IPS-15b (cell line): Measurements from ENCODE around the gene FMN2.

Experiments
- H3K27me3 ChIP-seq: one replicate; pipeline ENCODE4 v1.6.1; 2013; ENCODE audit warnings: low read length; ENCODE audit not compliant: control insufficient read depth, insufficient read depth
- H3K36me3 ChIP-seq: one replicate; pipeline ENCODE4 v1.6.1; 2013; ENCODE audit warnings: low read length; ENCODE audit not compliant: control insufficient read depth, insufficient read depth
- H3K4me1 ChIP-seq: one replicate; pipeline ENCODE4 v1.6.1; 2013; ENCODE audit warnings: mild to moderate bottlenecking, low read length; ENCODE audit not compliant: control insufficient read depth, insufficient read depth
- H3K4me3 ChIP-seq: one replicate; pipeline ENCODE4 v1.5.1; 2013; ENCODE audit warnings: low read depth, low read length
- H3K9ac ChIP-seq: one replicate; pipeline ENCODE4 v1.6.1; 2013; ENCODE audit warnings: low read depth, mild to moderate bottlenecking, low read length
- H3K9me3 ChIP-seq: one replicate; pipeline ENCODE4 v1.6.1; 2013; ENCODE audit warnings: mild to moderate bottlenecking, low read length; ENCODE audit not compliant: control insufficient read depth, insufficient read depth

FMN2 gene

DNA sequence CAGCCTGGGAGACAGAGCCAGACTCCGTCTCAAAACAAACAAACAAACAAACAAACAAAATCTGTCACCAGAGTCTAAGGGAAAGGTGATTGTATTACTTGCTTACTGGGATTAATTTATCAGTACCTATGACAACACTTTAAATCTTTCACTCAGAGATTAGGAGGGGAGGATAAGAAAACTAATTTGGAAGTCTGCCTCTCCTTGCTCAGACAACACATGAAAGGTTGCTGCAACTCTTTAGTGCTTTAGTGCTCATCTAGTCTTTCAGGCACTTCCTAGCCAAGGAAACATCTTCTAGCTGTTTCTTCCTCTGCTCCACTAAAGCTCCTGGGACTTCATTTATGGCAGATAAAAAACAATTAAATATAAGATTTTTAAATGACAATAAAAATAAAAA lies 7.3 kb upstream of the FMN2 start:
- H3K27me3 ChIP-seq: no peaks in the 10 kb centered on the region

DNA sequence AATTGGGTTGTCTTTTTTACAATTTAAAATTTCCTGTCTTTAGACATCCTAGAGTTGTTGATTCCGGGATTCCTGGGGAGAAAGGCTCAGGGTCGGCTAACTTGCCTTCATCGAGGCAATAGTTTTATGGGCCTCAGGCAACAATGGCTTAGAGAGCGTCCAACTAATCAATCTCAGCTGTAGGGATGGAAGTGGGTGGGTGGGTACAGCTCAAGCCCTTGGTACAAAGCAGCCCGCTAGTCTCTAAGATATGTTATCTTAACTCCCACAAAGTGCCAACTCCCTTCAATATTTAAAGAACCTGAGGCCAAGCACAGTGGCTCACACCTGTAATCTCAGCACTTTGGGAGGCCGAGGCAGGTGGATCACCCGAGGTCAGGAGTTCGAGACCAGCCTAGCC lies 6.9 kb upstream of the FMN2 start:
- Histone ChIP-seq H3K9ac (no peak overlapping the region), H3K36me3 (no peaks in the 10 kb centered on the region), H3K9me3 (no peaks in the 10 kb centered on the region), H3K27me3 (no peaks in the 10 kb centered on the region), H3K4me3 (no peak overlapping the region), H3K4me1 (no peaks in the 10 kb centered on the region)

More for the DNA sequence above, 7.3 kb upstream of the FMN2 start:
- no peaks in the 10 kb centered on the region for H3K4me1 ChIP-seq
- H3K4me3 ChIP-seq: no peak overlapping the region
- H3K9ac ChIP-seq: no peak overlapping the region
- no peaks in the 10 kb centered on the region for H3K36me3 ChIP-seq
- no peaks in the 10 kb centered on the region for H3K9me3 ChIP-seq

DNA sequence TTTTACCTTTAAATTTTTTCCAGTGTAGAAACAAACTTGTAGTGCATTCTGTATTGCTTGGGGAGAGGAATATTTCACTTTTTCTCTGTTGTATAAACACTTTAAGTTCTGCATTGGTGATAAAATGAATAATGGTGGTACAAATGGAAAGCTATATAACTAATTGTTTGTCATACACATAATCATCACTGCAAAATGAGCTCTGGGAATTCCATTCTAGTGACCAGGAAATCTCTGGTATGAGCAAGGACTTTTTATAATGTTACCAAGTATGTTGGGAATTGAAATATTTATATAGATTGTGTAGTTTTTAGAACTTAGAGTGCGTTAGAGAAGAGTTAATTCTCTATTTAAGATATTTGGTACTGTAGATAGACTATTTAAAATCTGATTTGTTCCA lies 5.0 kb upstream of the FMN2 start:
- no peak overlapping the region for H3K9ac ChIP-seq
- no peaks in the 10 kb centered on the region for H3K36me3 ChIP-seq
- H3K4me1 ChIP-seq: no peaks in the 10 kb centered on the region

DNA sequence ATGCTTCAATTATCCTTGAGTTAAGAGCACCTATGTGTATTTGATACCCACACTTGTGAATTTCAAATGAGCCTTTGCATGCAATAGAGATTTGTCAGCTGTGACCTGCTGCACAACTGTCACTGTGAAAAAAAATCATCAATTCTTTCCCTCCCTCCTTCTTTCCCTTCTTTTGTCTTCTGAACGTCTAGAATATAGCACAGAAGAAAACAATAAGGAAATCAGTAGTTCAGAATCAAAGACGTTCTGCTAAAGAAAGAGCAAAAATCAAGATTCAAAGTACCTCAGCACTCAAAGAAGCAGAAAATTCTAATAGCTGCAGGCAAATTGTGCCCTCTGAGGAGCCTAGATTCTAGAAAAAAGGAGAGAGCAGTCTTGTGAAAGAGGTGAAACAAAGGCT lies 1.7 kb upstream of the FMN2 start:
- H3K27me3 ChIP-seq: peaks cover 16% of the 10 kb centered on the region

More for the DNA sequence above, 5.0 kb upstream of the FMN2 start:
- Histone ChIP-seq H3K9me3 (no peaks in the 10 kb centered on the region), H3K4me3 (no peak overlapping the region), H3K27me3 (peaks cover 13% of the 10 kb centered on the region)

DNA sequence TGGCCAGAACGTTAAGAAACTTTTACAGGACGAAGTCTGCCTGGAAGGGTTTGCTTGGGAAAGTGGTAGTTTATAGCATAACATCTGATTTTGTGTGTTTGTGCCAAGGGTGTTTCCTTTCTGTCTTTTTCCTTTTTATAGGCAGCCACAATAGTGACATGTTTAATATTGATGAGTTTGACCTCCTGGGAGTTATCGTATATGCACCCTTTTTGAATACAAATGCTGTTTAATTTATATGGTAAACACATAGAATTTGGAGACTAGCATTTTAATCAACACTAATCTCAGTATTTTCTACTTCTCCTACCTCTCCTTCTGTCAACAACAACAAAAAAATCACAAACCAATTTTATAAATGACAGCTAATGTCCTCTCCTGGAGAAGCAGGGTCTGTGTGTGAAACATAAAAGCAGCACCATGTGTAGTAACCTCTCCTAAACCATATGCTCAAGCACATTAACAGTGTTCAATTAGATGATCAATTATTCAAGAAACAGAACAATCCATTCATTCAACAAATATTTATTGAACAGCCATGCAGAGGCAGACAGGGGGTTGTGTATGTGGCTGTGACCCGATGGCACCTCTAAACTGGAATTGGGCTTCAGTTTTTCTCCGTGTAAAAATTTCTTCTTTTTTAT lies 604 bp upstream of the FMN2 start:
- Histone ChIP-seq H3K9ac (no peak overlapping the region), H3K4me1 (no peaks in the 10 kb centered on the region), H3K9me3 (no peaks in the 10 kb centered on the region), H3K4me3 (peak overlapping the region; percentile 41), H3K36me3 (no peaks in the 10 kb centered on the region), H3K27me3 (peaks cover 16% of the 10 kb centered on the region)

More for the DNA sequence above, 1.7 kb upstream of the FMN2 start:
- Histone ChIP-seq H3K9ac (no peak overlapping the region), H3K4me1 (no peaks in the 10 kb centered on the region), H3K36me3 (no peaks in the 10 kb centered on the region), H3K9me3 (no peaks in the 10 kb centered on the region), H3K4me3 (no peak overlapping the region)

DNA sequence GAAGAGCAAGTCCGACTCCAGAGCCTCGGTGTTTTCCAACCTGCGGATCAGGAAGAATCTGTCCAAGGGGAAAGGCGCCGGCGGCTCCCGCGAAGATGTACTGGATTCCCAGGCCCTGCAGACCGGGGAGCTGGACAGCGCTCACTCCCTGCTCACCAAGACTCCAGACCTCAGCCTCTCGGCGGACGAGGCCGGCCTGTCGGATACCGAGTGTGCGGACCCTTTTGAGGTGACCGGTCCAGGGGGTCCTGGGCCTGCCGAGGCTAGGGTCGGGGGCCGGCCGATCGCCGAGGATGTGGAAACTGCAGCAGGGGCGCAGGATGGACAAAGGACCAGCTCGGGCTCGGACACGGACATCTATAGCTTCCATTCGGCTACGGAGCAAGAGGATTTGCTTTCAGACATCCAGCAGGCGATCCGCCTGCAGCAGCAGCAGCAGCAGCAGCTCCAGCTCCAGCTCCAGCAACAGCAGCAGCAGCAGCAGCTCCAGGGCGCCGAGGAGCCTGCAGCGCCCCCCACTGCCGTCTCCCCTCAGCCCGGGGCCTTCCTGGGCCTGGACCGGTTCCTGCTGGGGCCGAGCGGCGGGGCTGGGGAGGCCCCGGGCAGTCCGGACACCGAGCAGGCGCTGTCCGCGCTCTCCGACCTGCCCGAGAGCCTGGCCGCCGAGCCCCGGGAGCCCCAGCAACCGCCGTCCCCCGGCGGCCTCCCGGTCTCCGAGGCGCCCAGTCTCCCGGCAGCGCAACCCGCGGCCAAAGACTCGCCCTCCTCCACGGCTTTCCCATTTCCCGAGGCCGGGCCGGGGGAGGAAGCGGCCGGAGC lies 827 bp downstream of the FMN2 start:
- no peaks in the 10 kb centered on the region for H3K9me3 ChIP-seq
- H3K9ac ChIP-seq: no peak overlapping the region
- peaks cover 16% of the 10 kb centered on the region for H3K27me3 ChIP-seq
- no peaks in the 10 kb centered on the region for H3K36me3 ChIP-seq
- H3K4me1 ChIP-seq: no peaks in the 10 kb centered on the region
- peak overlapping the region; percentile 41 for H3K4me3 ChIP-seq

DNA sequence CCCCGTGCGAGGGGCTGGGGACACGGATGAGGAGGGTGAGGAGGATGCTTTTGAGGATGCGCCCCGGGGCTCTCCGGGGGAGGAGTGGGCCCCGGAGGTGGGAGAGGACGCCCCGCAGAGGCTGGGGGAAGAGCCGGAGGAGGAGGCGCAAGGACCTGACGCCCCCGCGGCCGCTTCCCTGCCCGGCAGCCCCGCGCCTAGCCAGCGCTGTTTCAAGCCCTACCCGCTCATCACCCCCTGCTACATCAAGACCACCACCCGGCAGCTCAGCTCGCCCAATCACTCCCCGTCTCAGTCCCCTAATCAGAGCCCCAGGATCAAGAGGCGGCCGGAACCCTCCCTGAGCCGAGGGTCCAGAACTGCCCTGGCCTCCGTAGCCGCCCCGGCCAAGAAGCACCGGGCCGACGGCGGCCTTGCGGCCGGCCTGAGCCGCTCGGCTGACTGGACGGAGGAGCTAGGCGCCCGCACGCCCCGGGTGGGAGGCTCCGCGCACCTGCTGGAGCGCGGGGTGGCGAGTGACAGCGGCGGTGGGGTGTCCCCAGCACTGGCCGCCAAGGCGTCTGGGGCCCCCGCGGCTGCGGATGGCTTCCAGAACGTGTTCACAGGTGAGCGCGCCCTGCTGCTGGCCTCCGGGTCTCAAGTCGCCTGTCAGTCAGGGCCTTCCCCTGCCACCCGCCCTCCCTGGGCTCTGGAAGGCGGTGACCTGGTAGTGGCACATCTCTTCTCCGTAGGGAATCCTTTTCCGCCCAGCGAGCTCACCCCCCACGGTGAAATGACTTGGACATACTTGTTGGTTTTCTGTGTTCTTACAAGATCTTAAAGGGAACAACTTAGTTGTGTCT lies 1.7 kb downstream of the FMN2 start:
- Histone ChIP-seq H3K4me3 (peak overlapping the region; percentile 41), H3K36me3 (no peaks in the 10 kb centered on the region), H3K27me3 (peaks cover 16% of the 10 kb centered on the region), H3K9me3 (no peaks in the 10 kb centered on the region), H3K4me1 (no peaks in the 10 kb centered on the region), H3K9ac (no peak overlapping the region)

DNA sequence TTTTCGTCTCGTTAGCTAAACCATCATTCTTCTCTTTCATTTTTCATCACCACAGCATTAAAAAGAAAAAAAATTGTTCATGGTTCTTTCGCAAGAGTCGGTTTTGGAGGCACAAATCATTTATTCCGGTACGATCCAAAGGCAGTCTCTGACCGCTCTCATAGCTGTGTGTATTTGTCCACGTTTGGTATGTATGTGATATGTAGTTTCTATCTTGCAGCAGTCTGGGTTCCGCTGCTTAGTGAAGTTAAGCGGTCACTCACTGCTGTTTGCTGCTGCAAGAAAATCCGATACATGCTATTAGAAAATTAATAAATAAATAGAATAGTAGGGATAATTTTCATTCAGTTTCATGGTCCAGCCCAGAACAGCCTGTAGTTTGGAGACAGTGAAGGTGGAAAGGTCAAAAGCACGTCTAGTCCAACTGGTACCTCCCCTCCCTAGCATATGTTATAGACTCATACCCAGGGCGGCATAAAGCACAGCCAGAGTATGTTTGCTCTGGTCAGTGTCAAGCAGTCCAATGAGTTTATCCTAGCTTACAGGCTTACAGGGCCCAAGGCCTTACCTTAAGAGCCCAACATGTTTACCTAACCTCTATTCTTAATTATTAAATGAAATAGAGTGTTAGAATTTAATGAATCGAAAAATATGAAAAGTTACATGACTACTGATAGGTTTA lies 2.5 kb downstream of the FMN2 start:
- Histone ChIP-seq H3K27me3 (peaks cover 16% of the 10 kb centered on the region), H3K36me3 (no peaks in the 10 kb centered on the region), H3K9ac (no peak overlapping the region), H3K9me3 (no peaks in the 10 kb centered on the region), H3K4me1 (no peaks in the 10 kb centered on the region), H3K4me3 (peak overlapping the region; percentile 41)

DNA sequence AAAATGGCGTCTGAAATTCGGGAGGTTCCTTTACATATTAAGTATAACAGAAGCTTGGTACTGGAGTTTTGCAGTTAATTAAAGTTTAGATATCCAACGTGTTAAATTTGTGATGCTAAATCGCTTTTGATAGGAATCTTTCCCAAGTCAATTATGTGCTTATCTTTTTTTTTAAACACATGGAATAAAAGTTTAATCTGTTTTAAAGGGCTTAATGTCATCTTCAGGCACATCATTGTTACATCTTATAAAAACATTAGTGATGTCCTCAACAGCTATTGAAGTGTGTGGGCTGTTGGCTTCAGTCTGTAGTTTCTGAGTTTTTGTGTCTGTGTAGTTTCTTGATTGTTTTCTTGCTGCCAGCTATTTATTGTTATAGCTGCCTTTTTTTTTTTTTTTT lies 5.3 kb downstream of the FMN2 start:
- Histone ChIP-seq H3K36me3 (no peaks in the 10 kb centered on the region), H3K9ac (no peak overlapping the region), H3K4me1 (peaks cover 4% of the 10 kb centered on the region), H3K9me3 (no peaks in the 10 kb centered on the region), H3K27me3 (peaks cover 3% of the 10 kb centered on the region), H3K4me3 (no peak overlapping the region)

DNA sequence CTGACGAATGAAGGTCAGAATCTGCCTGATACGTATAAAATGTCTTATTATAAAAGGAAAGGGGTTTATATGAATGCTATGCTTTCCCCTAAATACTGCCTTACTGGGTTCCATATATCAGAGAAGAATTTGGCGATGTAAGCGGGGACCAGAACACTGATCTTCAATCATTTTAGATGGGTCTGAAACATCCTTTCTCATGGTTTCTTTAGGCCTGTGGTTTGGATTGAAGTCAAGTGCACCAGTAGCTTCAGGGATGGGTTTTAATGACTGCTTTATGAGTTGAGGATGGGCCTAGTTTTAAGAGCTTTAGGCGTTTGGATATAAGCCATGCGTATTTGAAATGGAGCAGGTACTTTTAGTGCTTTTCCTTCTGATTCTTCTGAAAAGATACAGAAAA lies 6.9 kb downstream of the FMN2 start:
- peaks cover 3% of the 10 kb centered on the region for H3K27me3 ChIP-seq
- H3K36me3 ChIP-seq: no peaks in the 10 kb centered on the region
- H3K9me3 ChIP-seq: no peaks in the 10 kb centered on the region
- peaks cover 4% of the 10 kb centered on the region for H3K4me1 ChIP-seq
- no peak overlapping the region for H3K9ac ChIP-seq
- H3K4me3 ChIP-seq: no peak overlapping the region

DNA sequence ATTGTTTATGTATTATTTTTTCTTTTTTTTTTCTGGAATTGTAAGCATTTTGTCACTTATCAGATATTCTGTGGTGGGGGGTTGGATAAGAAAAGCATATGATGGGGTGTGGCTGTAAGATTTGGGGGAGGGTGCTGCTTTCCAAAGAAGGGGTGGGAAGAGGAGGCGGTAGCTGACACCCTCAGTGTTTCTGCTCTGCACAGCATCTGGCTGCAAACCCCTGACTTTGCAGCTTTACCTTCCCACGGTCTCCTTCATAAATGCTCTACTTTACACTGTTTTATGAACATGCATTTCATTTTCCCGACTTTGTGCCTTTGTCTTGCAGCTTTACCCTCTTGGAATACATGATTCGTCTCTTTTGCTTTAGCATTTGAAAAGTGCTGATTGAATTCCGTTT lies 7.6 kb downstream of the FMN2 start:
- Histone ChIP-seq H3K4me1 (peaks cover 4% of the 10 kb centered on the region), H3K9me3 (no peaks in the 10 kb centered on the region), H3K36me3 (no peaks in the 10 kb centered on the region), H3K27me3 (no peaks in the 10 kb centered on the region), H3K9ac (no peak overlapping the region), H3K4me3 (no peak overlapping the region)
